H4 (cell line): ENCODE results near the gene ADCY4. TPM values are rescaled to one million over a fixed set of nuclear protein-coding genes. Genes with fewer than 3 reads are reported as not detected.

ENCODE experiments used
- DNase-seq: peaks from one replicate; pipeline ENCODE4 v3.0.0-alpha.2; 2015; ENCODE audit warnings: low spot score
- total RNA-seq: library from RNA; depleted of rRNA; stranded (reverse); fragments of >200 nt; shearing (Covaris generic); gene quantifications from 2 replicates; pipeline ENCODE4 v1.2.3, GENCODE V29; 2014

ADCY4 gene
- total RNA-seq, 1 experiment from 2014 or later, result not detected

DNA sequence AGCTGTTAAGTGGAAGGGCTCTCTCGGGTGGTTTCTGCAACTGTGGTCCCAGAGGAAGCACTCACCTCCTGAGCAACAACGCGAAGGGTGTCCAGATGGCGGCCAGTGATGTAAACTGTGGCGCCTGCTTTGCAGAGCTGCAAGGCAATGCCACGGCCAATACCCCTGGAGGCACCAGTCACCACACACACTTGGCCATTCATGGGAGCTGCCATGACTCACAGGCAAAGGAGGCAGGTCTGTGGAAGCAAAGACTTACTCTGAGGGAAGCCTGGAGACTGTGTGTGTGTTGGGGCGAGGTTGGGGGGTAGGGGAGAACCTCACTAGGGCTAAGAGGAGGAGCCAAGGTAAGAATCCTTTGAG, 36.0 kb downstream of the ADCY4 start:
- DNase-seq, result peak; percentile 57

DNA sequence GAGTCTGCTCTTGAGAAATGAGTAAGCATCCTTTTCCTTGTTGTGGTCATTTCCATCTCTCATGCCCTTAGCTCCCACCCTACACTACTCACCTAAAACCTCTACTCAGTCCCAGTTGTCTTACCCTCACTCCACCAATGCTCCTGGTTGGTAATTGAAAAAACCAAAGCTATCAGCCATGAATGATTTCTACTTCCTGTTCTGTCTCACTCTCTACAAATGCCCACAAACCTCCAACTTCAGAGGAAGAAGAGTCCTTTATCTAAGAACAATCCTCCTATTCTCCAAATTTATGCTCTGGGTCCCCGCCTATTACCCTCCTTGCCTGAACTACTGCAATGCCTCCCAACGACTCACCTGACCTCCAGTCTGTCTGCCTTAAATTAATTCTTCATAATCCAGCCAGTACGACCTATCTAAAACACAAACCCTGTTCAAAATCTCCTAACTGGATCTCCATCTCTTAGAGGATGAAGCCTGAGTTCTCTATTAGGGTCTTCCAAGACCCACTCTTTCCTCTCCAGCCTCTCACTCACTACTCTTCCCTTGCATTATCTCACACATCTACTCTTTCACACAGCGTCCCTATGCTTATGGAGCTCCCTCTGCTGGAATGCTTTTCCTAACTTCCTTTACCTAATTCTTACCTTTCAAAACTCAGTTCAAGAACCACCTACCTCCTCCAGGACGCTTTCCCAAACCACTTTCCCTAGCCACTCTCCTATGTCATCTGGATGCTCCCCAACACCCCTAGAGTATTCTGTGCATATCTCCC, 37.5 kb downstream of the ADCY4 start:
- peak; percentile 44 for DNase-seq

DNA sequence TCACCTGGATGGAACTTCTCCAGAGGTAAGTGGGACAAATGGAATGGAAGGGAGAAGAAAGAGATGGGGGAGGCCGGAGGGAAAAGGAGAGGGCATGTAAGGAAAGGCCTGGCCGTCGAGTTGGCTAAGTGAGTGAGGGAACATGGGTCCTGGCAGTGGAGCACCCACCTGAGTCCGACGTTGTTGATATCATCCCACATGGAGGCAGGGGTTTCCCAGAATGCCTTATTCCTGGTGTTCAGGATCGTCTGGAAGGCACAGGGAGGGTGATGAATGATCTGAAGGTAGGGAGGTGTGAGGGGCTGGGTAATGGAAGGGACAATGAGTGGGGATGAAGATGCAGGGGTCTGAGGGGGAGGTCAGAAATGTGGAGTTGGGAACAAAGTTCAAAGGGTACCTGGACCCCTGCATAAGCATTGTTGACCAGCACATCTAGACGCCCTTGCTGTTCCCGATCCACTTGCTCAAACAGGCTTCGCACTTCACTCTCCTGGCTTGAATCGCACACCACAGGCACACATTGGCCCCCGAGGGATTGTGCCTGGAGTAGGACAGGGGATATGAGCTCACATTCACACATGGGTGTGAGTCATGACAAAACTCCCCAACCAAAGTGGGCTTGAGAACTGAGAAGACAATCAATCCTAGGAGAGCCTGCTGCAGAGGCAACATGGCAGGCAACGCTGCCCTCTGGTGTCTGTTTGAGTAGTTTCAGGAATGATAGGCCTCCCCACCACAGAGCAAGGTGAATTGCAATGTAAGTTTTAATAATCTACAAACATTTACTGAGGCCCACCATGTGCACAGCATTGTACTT, 38.3 kb downstream of the ADCY4 start:
- DNase-seq, result peak; percentile 76

DNA sequence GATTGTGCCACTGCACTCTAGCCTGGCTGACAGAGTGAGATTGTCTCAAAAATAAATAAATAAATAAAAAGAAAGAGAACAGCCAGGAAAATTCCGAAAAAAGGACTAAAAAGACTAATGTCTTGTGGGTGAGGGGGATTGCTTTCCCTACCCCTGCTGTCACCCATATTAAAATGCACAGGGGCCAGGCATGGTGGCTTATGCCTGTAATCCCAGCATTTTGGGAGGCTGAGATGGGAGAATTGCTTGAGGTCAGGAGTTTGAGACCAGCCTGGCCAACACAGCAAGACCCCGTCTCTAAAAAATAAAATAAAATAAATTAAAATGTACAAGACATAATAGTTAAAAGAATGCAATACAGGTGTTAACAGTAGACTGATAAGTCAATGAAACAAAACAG, 41.3 kb downstream of the ADCY4 start:
- no peak for DNase-seq

DNA sequence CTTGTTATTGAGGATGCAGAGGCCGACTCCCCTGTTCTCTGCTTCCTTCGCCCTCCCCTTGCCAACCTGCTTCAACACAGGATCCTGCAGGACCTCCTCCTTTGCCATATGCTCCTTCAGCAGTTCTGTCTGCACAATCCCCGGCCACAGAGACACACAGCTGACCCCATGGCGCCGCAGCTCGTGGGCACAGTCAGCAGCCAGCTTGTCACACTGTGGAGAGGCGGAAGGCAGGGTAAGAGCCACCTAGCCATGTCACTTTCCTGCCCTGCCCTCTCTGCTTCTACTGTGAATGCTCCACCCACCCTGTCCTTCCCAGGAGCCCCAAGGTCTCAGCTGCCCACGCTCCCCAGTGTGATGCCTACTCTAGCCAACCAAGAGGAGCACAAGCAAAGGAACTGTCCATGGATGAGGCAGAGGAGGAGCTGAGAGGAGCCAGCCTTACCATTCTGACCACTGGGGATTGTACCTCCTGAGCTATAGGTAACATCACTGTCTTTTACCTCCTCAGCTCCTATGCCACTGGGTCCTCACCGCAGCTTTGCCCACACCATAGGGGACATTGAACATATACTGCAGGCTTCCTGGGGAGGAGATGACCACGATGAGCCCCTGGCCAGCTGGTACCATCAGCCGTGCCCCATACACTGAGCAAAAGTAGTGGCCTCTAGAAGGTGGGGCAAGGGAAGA, 42.6 kb downstream of the ADCY4 start:
- no peak for DNase-seq

DNA sequence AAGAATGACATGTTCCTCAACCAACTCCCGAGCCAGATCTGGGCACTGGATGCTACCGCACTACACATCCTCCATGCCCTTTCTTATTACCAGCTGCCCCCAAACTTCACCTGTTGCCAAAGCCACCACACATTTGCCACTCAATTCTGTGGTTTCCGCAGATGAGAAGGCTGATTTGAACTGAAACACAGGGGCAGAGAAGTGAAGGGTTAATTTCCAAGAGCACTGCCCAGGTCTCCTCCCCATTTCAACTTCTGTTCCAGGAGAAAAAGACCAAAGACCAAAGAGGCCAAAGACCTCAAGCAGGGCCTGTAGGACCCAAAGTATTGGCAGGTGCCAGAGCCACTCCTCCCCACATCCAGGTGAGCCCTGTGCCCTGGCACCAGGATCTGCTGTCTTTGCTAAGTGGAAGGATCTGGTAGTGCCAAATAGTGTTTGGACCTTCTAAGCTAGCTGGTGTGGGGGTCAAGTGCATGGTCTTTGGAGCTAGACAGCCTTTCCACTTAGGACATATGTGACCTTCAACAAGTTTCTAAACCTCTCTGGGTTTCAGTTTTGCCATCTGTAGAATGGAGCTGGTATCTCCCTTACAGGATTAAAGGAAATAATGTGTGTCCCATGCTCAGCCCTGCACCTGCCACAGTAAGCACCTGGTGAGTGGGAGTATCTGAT, 43.3 kb downstream of the ADCY4 start:
- no peak for DNase-seq

DNA sequence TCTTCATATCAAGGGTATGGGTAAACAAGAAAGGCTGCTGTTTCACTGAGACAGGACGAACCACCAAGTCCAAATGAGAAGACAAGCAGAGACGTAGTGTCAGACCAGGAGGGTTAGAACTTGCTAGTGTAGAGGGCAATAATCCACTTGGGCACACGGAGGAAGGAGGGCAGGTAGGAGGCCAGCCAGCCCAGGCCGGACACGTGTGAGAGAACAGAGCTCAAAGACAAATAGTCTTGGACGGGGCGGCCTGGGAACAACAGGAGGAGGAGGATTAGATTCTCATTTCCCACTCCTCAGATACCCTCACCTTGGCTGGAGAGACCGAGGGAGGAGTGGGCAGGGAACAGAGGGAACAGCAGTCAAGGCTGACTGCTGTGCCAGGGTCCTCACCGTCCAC, 44.1 kb downstream of the ADCY4 start:
- DNase-seq, result no peak

DNA sequence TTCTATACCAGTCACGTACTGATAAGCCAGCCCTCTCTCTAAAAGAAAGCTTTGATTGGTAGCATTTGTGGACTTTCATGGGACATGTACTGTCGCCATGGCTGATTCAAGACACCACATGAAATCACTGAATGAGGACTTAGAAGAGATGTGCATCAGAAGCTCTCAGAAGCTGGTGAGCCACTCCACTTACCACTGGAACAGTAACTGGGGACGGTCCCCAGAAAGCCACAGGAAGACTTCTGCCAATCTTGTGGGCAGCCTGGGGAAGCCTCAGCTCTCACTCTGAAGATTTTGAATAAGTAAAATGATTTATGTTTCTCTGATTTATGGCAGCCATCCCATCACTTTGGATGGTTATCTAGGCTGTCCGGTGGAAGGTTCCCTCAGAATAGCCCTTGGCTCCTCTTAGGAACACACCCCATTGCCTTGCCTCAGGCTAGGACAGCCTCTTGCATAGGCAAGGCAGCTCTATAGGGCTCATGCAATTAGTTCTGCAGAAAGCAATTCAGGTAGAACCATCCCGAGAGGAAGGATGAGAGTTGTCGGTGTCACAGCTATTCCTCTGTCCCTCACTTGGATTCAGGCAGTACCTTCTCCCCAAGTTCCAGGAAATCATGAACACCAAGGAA, 45.1 kb downstream of the ADCY4 start:
- DNase-seq, result no peak

DNA sequence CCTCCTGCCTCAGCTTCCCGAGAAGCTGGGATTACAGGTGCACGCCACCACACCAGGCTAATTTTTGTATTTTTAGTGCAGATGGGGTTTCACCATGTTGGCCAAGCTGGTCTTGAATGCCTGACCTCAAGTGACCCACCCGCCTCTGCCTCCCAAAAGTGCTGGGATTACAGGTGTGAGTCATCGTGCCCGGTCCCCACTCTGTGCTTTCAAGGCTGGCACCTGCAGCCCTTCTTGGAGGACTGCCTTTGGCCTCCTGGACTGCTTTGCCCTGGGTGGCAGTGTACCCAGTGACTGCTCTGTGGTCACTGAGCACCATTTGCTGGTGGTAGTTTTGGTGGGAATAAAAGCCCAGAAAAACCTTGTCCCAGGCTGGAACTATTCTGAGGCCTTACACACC, 47.9 kb downstream of the ADCY4 start:
- DNase-seq, result no peak

DNA sequence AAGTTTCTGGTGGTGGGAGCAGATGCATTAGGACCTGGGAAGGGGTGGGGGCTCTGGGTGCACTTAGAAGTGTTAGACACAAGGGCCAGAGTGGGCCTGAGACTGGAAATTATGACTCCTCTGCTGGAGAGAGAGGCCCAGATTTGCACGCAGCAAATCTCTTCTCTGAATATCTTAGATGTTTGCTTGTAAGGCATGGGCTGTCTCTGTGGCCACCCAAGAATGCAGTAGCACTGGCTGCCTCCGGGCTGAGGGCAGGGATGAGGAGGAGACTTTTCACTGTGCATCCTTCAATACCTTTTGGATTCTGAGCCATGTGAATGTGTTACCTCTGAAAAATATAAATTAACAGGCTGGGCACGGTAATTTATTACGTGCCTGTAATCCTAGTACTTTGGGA, 49.5 kb downstream of the ADCY4 start:
- no peak for DNase-seq

DNA sequence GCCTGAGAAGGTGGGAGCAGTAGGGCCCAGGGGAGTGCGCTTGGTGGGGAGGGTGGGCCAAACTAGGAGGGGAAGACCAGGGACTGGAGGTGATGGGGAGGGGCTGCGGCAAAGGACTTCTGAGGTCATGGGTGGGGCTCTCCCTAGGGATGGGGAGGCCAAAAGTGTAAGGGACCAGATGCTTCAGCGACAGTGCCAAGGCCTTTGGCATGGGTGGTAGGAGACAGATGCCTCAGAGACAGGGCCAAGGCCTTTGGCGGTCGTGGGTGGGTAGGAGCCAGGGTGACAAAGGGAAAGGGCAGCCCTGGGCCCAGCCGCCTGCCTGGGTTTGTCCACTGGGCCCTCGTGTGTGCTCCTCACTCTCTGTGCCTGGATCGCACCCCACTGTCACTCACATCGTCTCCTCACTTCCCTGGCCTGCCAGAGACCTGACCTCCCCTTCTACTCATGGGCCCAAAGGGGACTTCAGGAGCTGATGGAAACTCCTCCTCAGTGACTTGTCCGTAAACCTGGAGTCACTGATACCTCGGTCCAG, 50.3 kb downstream of the ADCY4 start:
- DNase-seq, result no peak

DNA sequence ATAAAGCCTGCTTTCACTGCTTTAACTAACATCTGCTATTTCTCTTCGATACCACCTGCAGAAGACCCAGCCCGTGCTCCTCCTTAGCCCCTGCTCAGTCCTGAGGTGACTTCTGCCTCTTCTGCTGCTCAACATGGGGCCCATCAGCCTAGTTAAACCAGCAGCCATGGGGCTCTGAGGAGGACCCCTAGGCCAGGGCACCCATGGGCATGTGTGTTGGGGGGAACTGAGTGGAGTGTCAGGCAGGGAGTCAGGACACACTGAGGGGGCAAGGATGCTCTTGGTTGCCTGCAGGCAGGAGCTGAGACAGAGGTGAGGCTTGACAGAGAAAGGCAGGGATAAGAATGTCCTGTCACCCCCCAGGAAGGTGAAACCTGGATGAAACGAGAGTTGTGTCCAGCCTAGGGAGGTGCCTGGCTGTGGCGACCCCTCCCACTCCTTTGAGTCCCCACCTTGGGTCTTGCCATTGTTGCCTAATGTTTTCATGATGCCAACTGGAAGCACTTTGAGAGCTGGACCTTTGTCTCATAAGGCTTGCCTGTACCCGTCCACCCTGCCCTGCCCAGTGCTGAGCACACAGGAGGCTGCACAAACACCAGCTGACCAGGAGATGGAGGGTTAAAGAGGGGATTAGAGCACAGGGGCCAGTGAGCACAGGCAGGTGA, 50.9 kb downstream of the ADCY4 start:
- no peak for DNase-seq

DNA sequence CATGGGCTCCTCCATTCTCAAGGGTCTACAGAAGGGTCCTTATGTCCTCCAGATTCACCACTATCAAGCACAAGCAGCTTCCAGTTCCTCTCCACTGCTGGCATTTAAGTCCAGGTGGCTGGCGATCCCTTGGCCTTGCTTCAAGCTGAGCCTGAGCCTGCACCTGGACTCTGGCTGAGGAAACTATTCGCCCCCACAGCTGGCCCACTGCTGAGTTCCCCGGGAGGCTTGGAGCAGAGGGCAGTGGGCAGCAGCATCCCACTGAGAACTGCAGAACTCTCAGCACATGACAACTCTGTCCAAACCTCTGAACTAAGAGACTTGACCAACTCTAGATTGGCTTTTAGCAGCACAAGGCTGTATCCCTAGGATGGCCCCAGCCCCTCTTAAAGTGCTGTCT, 52.1 kb downstream of the ADCY4 start:
- DNase-seq, result no peak

DNA sequence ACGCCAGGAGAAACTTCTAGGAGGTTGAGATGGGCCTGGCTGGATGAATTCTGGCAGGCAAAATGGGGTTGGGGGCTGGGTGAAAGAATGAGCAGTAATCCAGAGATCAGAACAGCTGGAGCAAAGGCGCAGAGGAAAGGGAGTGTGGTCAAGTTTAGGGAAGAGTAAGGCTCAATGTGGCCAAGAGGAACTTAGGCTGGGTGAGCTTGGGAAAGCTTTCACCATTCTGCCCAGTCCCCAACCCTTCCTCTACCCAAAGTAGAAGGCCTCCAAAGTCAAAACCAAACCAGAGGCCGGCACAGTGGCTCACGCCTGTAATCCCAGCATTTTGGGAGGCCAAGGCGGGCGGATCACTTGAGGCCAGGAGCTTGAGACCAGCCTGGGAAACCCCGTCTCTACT, 53.2 kb downstream of the ADCY4 start:
- DNase-seq, result no peak

DNA sequence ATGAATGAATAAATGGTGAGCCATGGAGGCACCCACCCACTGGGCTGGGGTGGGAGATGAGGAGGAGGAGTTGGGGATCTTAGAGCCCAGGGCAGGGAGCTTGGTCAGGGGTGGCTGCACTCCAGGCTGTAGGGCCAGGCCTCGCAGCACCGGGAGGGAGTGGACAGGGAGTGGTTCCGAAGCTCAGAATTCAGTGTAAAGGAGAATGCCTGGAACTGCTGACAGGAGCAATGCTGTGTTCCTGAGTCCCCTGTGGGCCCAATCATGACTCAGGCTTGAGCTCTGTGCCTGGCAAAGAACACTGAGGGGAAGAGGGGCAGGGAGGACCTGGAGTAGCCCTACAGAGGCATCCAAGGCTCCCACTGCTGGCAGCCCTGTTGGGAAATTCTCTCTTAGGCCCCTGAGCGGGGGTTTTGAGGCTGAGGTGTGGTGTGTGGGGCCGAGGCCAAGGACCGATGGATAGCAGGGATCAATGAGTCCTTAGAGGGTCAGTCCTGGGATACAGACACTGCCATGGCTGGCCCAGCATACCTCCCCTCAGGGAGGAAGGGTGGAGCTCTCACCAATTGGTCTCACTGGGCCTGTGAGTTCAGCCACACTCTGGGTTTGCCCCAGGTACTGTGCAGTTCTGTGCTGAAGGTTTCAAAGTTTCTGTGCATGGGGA, 53.9 kb downstream of the ADCY4 start:
- no peak for DNase-seq

DNA sequence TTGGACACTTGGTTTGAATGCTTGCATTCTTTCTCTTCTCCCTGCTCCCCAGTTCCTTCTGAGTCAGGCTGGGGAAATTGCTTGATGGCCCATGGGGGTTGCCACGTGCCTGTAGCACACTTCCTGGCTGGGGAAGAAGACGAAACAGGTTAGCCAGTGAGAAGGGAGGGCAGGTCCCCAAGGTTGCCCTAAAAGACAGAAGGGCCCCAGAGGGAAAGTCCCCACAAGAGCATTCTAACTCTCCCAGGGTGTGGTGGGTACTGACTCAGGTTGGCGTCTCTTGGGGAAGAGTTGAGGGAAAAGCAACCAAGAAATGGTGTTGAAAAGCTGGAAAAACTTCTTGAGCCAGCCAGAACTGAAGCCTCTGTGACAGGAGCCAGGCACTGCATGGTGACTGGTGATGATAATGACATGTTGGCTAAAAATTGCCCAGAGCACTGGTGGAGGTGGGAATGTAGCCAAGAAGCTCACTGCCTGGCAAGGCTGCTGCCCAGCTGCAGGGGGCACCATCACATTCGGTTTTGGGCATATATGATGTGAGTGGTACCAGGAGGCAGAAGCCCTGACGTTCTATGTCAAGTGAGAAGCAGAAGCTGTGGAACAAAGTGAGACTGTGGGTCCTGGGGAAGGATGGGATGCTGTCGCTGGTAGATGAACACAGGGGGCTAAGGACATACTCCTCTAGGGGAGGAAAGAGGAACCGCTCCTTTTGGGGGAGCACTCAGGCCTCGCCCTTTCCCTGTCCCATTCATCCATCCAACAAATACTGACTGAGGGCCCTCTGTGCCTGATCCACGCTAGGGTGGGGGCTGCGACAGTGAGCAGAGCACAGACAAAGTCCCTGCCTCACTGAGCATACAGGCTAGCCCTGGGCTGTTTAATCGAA, 55.3 kb downstream of the ADCY4 start:
- peak; percentile 34 for DNase-seq

DNA sequence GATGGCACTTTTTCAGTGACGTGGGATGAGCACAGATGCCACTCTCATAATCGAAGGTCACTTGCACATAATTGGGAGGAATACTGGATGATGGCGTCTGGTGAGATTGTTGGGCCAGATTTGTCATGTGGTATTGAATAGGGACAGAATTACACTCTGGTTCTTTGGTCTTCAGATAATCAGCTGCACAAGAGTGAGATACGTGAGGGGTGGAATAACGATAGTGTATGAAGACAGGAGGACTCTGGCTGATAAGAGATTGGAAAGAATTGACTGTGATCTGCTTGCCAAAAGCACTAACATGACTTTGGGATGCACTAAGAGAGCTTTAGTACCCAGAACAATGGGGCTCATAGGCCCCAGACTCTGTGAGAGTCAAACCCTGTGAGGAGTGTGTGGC, 56.4 kb downstream of the ADCY4 start:
- no peak for DNase-seq

DNA sequence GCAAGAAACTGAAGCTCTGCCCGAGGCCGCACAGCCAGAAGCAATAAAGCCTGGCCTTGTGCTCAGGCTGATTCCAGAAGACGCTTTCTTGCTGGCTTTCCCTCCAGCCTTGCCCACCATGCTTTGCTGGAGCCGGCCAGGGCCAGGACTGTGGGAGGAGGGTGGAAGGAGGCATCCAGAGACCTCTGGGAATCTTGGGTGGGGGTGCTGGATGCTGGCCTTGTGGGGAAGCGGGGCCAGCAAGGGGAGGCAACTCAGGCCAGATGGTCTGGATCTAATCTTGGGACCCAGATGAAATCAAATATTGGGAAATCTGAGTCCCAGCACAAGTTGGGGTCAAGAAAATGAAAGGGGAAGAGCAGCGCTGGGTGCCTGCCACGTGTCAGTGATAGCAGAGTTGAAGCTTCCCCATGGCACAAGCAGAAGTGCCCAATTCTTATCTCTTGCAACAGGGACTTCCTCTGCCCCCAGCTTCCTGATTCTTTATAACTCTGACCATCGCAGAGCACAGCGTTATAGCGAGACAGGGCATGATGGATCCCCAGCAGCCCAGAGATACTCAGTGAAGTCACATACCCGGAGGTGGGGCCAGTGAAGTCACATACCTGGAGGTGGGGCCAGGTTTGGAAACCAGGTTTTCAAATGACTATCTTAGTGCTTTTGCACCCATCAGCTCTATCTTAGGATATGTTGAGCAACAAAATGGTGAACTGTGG, 57.1 kb downstream of the ADCY4 start:
- no peak for DNase-seq

DNA sequence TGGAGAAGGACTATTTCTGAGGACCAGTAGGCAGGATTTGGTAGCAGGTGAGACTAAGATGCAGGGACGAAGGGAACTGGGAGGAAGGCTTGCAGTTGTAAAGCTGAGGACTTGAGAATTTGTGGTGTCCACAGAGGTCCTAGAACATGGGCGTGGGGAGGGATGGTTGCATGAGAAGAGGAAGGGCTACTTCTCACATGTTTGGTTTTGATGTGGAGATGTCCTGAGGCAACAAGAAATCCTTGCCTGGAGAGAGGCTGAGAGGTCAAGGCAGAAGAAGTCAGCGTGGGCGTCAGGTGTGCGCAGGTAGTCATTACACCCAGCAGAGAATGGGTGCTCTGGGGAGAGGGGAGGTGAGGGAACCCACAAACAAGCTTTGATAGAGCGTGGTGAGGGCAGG, 57.8 kb downstream of the ADCY4 start:
- no peak for DNase-seq
